HepG2 (cell line): ENCODE data around the gene CDKN1A. TPM values are rescaled to one million over a fixed set of nuclear protein-coding genes. Genes with fewer than 3 reads are reported as not detected.

Experiments used
- E2F5 ChIP-seq: sonication (generic); formaldehyde crosslinking; conservative IDR thresholded peaks from 2 replicates; pipeline ENCODE4 v1.4.0; 2020; ENCODE audit warnings: missing genetic modification reagents
- ELF1 ChIP-seq: sonication (generic); formaldehyde crosslinking; IDR thresholded peaks from 2 replicates; pipeline ENCODE4 v1.4.0; 2020; ENCODE audit warnings: missing genetic modification reagents
- GMEB2 ChIP-seq: IDR thresholded peaks from 2 replicates; pipeline ENCODE4 v1.6.1; 2016; ENCODE audit warnings: missing biosample characterization, missing genetic modification reagents, low read depth
- HCFC1 ChIP-seq: fragments of 150-350 bp; IDR thresholded peaks from 2 replicates; pipeline ENCODE4 v1.6.1; 2014; ENCODE audit warnings: low read depth, low read length
- HNRNPUL1 ChIP-seq: fragments of 200-400 bp; formaldehyde crosslinking; IDR thresholded peaks from 2 replicates; pipeline ENCODE4 v1.6.1; 2017; ENCODE audit warnings: low read depth, mild to moderate bottlenecking, low read length, moderate library complexity
- IRF1 ChIP-seq: sonication (generic); formaldehyde crosslinking; IDR thresholded peaks from 2 replicates; pipeline ENCODE4 v1.4.0; 2020; ENCODE audit warnings: low read depth, mild to moderate bottlenecking, missing genetic modification reagents
- NFIC ChIP-seq: IDR thresholded peaks from 2 replicates; pipeline ENCODE4 v1.6.1; 2012; ENCODE audit warnings: mild to moderate bottlenecking, low read length, inconsistent platforms
- PHF5A ChIP-seq: IDR thresholded peaks from one replicate; pipeline ENCODE4 v1.6.1; 2018; ENCODE audit warnings: low read depth, missing genetic modification reagents; ENCODE audit not compliant: unreplicated experiment
- RBAK ChIP-seq: sonication (generic); formaldehyde crosslinking; IDR thresholded peaks from 2 replicates; pipeline ENCODE4 v1.5.1; 2020; ENCODE audit warnings: mild to moderate bottlenecking, missing genetic modification reagents
- SAP130 ChIP-seq: IDR thresholded peaks from 2 replicates; pipeline ENCODE4 v1.6.1; 2016; ENCODE audit warnings: low read depth
- SOX5 ChIP-seq: IDR thresholded peaks from 2 replicates; pipeline ENCODE4 v1.6.1; 2016; ENCODE audit warnings: borderline replicate concordance
- THAP9 ChIP-seq: sonication (generic); formaldehyde crosslinking; IDR thresholded peaks from 2 replicates; pipeline ENCODE4; 2020; ENCODE audit warnings: missing genetic modification reagents, mild to moderate bottlenecking, borderline replicate concordance
- ZBTB7B ChIP-seq: sonication (generic); formaldehyde crosslinking; IDR thresholded peaks from 2 replicates; pipeline ENCODE4 v1.4.0; 2020; ENCODE audit warnings: missing genetic modification reagents
- ZNF234 ChIP-seq: sonication (generic); formaldehyde crosslinking; conservative IDR thresholded peaks from 2 replicates; pipeline ENCODE4 v1.5.1; 2020; ENCODE audit warnings: mild to moderate bottlenecking, missing genetic modification reagents
- ZNF329 ChIP-seq: sonication (generic); formaldehyde crosslinking; IDR thresholded peaks from 2 replicates; pipeline ENCODE4 v1.9.0; 2021; ENCODE audit warnings: low read depth, mild to moderate bottlenecking, missing genetic modification reagents
- ZNF550 ChIP-seq: sonication (generic); formaldehyde crosslinking; IDR thresholded peaks from 2 replicates; pipeline ENCODE4 v1.4.0; 2020; ENCODE audit warnings: mild to moderate bottlenecking, missing genetic modification reagents, borderline replicate concordance
- ZNF552 ChIP-seq: sonication (generic); formaldehyde crosslinking; IDR thresholded peaks from 2 replicates; pipeline ENCODE4 v1.9.0; 2022; ENCODE audit warnings: missing genetic modification reagents, mild to moderate bottlenecking, borderline replicate concordance
- ZNF562 ChIP-seq: sonication (generic); formaldehyde crosslinking; IDR thresholded peaks from 2 replicates; pipeline ENCODE4 v1.8.0; 2022; ENCODE audit warnings: missing genetic modification reagents, borderline replicate concordance
- ZNF746 ChIP-seq: sonication (generic); formaldehyde crosslinking; IDR thresholded peaks from 2 replicates; pipeline ENCODE4 v1.8.0; 2022; ENCODE audit warnings: mild to moderate bottlenecking, missing genetic modification reagents
- ZNF761 ChIP-seq: sonication (generic); formaldehyde crosslinking; conservative IDR thresholded peaks from 2 replicates; pipeline ENCODE4 v1.4.0; 2020; ENCODE audit warnings: mild to moderate bottlenecking, missing genetic modification reagents
- ZNF776 ChIP-seq: sonication (generic); formaldehyde crosslinking; IDR thresholded peaks from 2 replicates; pipeline ENCODE4 v1.4.0; 2020; ENCODE audit warnings: mild to moderate bottlenecking, missing genetic modification reagents
- ZSCAN12 ChIP-seq: sonication (generic); formaldehyde crosslinking; IDR thresholded peaks from 2 replicates; pipeline ENCODE4 v1.9.0; 2021; ENCODE audit warnings: mild to moderate bottlenecking, missing genetic modification reagents
- ZSCAN31 ChIP-seq: sonication (generic); formaldehyde crosslinking; IDR thresholded peaks from 2 replicates; pipeline ENCODE4 v1.5.0; 2020; ENCODE audit warnings: low read depth, mild to moderate bottlenecking, missing genetic modification reagents
- polyA plus RNA-seq, 8 experiments: library from polyadenylated mRNA; depleted of rRNA in 3 of 8; stranded (reverse) in 7 of 8; unstranded in 1 of 8; fragments of >200 nt; fragmentation: Illumina TruSeq in 4 of 8; extraction: Trizol in 4 of 8; gene quantifications; 2 replicates each; pipeline versions ENCODE4 v1.2.1 to v1.2.3, GENCODE V29; 2011 to 2016; ENCODE audit warnings: low read depth in 4 of 8, missing spikeins in 1 of 8, mixed read lengths in 1 of 8; ENCODE audit not compliant: insufficient read depth in 1 of 8
- total RNA-seq, 5 experiments: library from RNA; depleted of rRNA; stranded (reverse); fragments of >200 nt; fragmentation: Illumina TruSeq; extraction: Trizol; gene quantifications; 2 replicates each; pipeline ENCODE4 v1.2.3, GENCODE V29; 2016; ENCODE audit warnings: low read depth in 1 of 5
- TF ChIP-seq, protein P1 (sequence below): sonication (generic); formaldehyde crosslinking; IDR thresholded peaks from 2 replicates; pipeline ENCODE4 v1.8.0; 2022; ENCODE audit warnings: missing genetic modification reagents, mild to moderate bottlenecking, borderline replicate concordance

Gene CDKN1A
- total and polyA plus RNA-seq, 2 of the 13 experiments (the other 11 are each of a cell fraction or from before 2014, with no cell fraction given): 60.7 to 92.1 TPM

DNA sequence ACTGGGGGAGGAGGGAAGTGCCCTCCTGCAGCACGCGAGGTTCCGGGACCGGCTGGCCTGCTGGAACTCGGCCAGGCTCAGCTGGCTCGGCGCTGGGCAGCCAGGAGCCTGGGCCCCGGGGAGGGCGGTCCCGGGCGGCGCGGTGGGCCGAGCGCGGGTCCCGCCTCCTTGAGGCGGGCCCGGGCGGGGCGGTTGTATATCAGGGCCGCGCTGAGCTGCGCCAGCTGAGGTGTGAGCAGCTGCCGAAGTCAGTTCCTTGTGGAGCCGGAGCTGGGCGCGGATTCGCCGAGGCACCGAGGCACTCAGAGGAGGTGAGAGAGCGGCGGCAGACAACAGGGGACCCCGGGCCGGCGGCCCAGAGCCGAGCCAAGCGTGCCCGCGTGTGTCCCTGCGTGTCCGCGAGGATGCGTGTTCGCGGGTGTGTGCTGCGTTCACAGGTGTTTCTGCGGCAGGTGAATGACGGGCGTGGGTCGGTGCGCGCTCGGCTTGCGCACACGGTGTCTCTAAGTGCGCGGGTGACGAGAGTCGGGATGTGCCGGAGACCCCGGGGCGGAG lies at the start of gene CDKN1A (continued):
- TF ChIP-seq GMEB2 (CRISPR knock-in tag) (no peak), ZNF552 (peak; percentile 65; the same call in 1 of the 2 replicates), ZBTB7B (CRISPR knock-in tag) (peak; percentile 78), ZSCAN31 (CRISPR knock-in tag) (peak; percentile 17; the same call in 1 of the 2 replicates), HCFC1 (no peak), NFIC (peak; percentile 64; the same call in 1 of the 2 replicates), ZNF746 (CRISPR knock-in tag) (peak; percentile 66; the same call in 1 of the 2 replicates), ELF1 (CRISPR knock-in tag) (peak; percentile 59), ZNF550 (CRISPR knock-in tag) (peak; percentile 38; the same call in 1 of the 2 replicates), ZNF562 (CRISPR knock-in tag) (peak; percentile 18; the same call in 1 of the 2 replicates), ZSCAN12 (CRISPR knock-in tag) (peak; percentile 41; the same call in 1 of the 2 replicates), IRF1 (CRISPR knock-in tag) (0 out of 2 replicates have a peak, but pooled peaks have one; percentile 39), PHF5A (CRISPR knock-in tag) (peak; percentile 27), ZNF329 (peak; percentile 84; the same call in 1 of the 2 replicates), SOX5 (CRISPR knock-in tag) (peak; percentile 64), E2F5 (CRISPR knock-in tag) (no peak), HNRNPUL1 (peak; percentile 51; the same call in 1 of the 2 replicates), SAP130 (CRISPR knock-in tag) (peak; percentile 93), THAP9 (CRISPR knock-in tag) (peak; percentile 28), ZNF761 (CRISPR knock-in tag) (no peak; the same call in 1 of the 2 replicates), RBAK (no peak), ZNF234 (CRISPR knock-in tag) (peak; percentile 96; the same call in 1 of the 2 replicates), ZNF776 (CRISPR knock-in tag) (peak; percentile 88; the same call in 1 of the 2 replicates)
- TF ChIP-seq, protein P1, sequence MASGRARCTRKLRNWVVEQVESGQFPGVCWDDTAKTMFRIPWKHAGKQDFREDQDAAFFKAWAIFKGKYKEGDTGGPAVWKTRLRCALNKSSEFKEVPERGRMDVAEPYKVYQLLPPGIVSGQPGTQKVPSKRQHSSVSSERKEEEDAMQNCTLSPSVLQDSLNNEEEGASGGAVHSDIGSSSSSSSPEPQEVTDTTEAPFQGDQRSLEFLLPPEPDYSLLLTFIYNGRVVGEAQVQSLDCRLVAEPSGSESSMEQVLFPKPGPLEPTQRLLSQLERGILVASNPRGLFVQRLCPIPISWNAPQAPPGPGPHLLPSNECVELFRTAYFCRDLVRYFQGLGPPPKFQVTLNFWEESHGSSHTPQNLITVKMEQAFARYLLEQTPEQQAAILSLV (CRISPR knock-in tag): peak; percentile 78
